GM21381 (cell line): Measurements from ENCODE around the gene RECQL.
"Not testable (repeated sequence)": the region's sequence is repeated elsewhere in the genome, so short reads cannot be mapped to it uniquely, and the experiment has no call there.

Source experiments
- ATAC-seq: cut with Tn5 transposase; IDR thresholded peaks from one replicate; pipeline ENCODE4 v1.9.1; 2021; ENCODE audit warnings: mild to moderate bottlenecking, moderate library complexity; ENCODE audit not compliant: unreplicated experiment

Gene RECQL

DNA sequence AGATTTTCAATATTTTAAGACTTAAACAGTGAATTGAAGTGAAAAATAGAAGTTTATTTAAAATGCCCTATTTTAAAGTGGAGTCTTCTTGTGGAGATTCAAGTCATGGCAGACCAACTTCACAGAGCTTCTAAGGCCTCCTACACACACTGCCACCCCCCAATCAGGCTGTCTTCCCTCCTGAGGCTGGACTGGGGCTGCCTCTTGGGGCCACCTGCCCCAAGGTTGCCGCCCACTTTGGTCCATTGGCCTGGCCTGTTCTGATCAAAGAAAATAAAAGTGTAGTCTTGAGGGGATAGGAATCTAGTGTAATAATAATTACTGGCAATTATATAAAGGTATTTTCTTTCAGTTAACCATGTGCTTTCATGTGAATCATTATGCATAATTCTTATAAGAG is 1.4 kb upstream of the RECQL start:
- ATAC-seq = no peak

- no peak for ATAC-seq
Measured at GRCh38 chr12:21502164-21502496, 695 bp upstream of the RECQL start.

GRCh38 chr12:21500786-21501257 is 613 bp downstream of the RECQL start:
- ATAC-seq = peak; percentile 0

- ATAC-seq = no peak
Measured at GRCh38 chr12:21499765-21500164, 1.7 kb downstream of the RECQL start.

GRCh38 chr12:21485998-21486397 is 15.4 kb downstream of the RECQL start:
- no peak for ATAC-seq

DNA sequence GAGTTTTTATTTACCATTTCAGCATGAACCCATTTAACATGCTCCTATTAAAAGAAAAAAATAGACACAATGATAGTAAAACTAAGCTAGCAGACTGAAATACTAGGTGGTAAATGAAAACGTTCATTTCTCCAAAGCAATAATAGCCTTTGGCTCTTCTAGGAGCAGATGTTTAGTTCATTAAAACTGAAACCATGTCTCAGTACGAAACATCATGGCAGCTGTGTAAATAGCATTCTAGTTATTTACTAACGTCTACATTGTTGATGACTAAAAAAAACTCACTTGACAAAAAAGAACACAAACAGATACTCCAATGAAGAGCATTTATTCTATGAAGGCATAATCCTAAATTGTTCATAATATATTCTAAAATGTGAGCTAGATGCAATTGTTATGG is 17.9 kb downstream of the RECQL start:
- ATAC-seq = no peak

DNA sequence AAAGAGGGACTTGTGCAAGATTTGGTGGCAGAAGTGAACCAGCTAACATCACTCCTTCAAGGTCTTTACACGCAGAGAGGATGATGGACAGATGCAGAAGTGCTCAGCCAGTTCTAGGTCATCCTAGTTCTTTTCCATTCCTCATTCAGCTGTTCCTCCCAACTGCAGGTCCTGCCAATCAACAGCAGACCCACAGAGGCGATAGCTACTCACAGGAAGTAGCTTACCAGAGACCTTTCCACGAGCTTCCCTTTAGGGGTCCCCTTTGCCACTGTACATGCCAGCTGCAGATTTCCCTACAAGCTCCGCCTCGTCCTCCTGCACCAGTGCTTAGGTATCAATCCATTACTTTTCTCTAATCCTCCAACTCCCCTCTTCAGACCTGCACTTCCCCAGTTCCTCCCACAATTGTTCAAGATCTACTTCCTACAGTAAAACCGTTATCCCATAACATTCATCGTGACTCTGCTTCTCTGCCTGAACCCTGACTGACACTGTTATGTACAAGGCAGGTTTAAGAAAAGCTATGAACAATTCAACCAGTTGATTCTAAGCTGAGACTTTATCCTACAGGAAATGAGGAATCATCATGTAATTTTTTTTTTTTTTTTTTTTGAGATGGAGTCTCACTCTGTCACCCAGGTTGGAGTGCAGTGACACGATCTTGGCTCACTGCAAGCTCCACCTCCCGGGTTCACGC is 22.5 kb downstream of the RECQL start:
- no peak for ATAC-seq

- ATAC-seq = no peak
Measured at GRCh38 chr12:21476949-21477348, 24.5 kb downstream of the RECQL start.

DNA sequence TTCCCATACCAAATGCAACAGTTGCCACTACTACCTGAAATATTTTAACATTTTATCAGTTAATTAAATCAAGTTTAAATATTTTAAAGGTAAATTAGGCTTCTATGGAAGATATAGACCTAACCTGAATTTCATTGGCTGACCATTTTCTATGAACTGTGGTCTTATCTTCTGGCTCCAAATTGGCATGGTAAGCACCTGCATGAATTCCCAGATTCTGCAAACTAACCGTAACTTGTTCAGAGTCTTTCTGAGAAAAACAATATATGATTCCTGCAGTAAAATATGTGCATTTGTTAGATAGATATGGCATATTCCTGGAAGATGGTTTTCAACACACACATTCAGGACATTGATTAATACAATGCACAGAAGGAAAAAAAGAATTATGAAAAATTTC is 25.9 kb downstream of the RECQL start:
- no peak for ATAC-seq

DNA sequence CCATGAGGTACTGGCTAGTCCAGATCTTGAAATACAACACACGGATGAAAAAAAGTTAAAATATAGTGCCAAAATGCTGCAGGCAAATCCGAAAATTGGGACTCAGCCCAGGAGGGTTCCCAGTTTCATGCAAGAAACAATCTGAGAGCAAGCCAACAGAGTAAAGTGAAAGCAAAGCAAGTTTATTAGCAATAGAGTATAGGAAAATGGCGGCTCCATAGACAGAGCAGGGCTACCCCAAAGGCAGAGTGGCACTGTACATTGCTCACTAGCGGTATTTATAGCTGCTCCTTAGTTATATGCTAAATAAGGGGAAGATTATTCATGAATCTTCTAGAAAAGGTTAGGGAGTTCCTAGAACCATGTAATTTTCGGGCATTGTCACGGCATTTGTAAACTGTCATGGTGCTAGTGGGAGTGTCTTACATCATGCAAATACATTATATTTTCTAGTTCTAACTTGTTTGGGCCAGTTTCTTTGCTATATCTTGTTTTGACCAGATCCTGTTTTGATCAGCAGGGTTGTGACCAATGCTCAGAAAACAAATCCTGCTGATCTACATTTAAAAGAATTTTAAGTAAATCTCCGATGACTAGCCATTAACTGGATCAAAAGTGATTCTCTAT is 29.1 kb downstream of the RECQL start:
- no peak for ATAC-seq

DNA sequence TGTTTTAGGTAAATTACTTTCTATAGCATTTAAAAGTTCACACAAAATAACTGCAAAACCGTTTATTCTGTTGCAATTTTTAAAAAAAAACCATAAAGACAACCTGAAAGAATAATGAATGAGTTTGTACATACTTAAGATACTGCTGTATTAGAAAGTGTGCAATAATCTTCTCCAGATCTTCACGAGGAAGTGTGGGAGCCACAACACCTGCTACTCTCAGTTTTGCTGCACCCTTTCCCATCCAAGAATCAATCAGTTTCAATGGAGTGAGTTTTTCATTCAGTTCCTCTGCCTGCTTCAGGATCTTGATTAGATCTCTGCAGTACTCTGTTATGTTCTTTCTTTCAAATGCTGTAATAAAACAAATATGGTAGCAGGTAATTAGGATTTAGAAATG is 30.1 kb downstream of the RECQL start:
- ATAC-seq = no peak

DNA sequence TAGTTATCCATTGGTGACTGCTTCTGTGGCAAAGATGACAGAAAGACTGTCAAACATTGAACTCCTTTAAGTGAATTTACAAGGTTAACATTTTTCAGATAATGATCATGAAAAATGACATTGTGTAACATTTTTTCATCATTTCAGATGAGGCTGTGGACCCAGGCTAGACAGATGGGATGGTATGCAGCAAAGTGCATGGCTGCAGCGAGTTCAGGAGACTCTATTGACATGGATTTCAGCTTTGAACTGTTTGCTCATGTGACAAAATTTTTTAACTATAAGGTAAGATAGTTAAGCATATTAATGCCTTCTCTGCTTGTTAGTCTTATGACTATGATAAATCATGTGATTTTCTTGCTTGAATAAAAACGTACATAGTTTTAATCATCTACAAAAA is 34.1 kb downstream of the RECQL start:
- ATAC-seq = not testable (repeated sequence)

- ATAC-seq = no peak
Measured at GRCh38 chr12:21459474-21459873, 42.0 kb downstream of the RECQL start.

GRCh38 chr12:21456291-21456780 is 45.1 kb downstream of the RECQL start:
- no peak for ATAC-seq

DNA sequence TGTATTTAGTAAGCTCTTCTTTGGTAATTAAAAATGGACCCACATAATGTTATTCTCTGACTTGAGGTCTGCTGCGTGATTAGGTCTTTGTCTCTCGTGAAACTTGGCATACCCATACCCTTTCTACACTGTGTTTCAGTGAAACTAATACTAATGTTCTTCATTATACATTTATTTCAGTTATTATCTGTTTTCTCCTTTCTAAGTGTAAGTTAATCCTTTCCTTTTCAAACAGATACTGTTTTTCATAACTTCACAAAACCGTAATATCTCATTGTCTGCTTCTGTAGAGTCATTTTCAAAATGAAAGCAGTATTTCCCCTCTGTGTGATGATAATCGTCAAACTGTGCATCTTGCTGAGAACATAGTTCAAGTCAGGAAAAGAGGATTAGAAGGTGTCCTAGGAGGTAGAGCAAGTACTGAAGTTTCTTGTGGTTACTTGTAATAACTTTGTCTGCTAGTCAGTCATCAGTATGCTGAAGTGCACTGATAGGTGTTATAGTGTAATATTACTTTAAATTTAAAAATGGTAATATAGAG is 48.1 kb downstream of the RECQL start:
- no peak for ATAC-seq

DNA sequence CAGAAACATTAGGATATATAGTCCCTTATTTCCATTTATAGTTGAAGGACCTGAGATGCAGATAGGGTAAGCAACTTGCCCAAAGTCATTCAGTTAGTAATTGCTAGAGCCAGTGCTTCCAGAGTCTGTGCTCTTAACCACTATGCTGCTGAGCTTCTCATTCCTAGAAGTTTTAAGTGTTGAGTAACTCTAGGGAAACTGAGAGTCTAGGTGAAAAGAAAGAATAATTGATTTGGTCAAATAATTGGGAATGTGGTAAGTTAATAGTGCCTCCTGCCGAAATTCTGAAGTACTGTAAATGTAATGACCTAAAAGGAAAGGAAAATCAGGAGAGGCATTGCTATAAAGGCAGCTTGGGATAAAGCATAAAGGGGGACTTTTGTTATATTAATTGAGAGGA is 49.9 kb downstream of the RECQL start:
- no peak for ATAC-seq

DNA sequence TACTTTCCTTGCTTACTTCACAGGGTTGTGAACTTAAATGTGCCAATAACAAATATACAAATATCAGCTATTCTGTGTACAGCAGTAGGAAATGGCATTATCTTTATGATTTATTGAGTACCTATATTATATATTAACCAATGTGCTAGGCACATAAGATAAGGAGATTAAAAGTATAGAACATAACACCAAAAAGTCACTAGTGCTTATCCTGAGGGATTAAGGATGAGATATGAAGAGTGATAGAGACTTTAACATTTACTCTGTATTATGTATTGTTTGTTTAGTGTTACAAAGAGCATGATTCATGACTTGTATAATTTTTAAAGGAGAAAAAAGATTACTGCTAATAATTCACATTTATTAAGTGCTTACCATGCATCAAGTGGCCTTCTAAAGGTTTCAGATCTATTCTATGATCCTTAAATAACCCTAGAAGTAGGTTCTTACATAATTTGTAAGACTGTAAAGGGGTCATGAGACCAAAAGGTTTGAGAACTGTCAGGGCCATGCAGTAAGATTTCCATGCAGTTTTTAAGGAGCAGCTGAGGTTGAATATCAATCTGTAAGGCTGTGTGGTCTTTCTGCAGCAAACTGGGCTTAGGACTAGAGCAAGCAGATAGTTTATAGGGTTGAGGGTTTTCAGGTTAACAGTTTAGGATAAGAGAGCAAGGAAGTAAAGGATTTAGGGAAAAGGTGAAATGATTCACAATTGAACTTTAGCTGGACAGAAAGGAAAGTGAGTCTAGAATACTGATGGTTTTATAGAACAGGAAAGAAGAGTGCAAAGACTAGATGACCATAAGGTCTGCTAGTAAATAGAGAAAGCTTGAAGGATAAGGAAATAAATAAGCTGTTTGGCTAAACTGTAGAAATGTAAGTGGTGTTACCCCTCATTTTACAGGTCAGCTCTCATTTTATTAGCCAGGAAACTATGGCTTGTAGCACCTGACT is 57.0 kb downstream of the RECQL start:
- no peak for ATAC-seq

- ATAC-seq = no peak
Measured at GRCh38 chr12:21439347-21439746, 62.1 kb downstream of the RECQL start.

DNA sequence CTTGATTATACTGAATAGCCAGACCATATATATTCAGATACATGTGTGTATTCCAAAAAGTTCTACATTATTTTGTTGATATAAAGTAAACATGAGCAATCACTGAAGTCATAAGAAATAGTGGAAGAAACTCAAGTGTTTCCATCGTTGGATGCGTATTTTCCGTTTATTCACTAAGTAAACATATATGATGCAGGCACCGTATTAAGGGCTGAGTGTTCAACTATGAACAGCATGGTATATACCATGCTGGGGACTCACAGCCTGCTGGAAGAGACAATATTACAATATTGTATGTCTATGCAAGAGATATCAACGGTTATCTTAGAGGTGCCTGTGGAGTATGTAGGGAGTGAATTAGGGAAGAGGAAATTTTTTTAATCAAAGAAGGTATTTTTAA is 62.8 kb downstream of the RECQL start:
- no peak for ATAC-seq

DNA sequence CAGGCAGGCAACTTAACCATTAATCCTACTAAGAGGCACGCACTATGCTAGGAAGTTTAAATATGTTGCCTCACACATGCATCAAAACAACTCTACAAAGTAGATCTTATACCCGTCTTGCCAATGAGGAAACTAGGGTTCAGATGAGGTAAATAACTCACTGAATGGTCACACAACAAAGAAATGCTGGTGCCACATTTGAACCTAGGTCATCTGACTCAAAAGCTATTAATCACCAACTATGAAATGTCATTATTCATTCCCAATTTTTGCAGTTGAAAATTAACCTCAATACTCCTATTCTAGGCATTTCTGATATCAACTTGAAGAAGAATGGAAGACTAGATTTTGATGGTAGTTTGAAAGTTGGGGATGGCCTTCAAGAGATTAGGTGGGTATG is 66.7 kb downstream of the RECQL start:
- no peak for ATAC-seq

- ATAC-seq = no peak
Measured at GRCh38 chr12:21433525-21433924, 67.9 kb downstream of the RECQL start.
